SH-SY5Y (cell line): ENCODE data around the gene PHACTR3.

Source experiments
- GATA2 ChIP-seq: IDR thresholded peaks from 2 replicates; pipeline ENCODE4 v1.6.1; 2011; ENCODE audit warnings: mild to moderate bottlenecking, low read depth, low read length
- GATA3 ChIP-seq: IDR thresholded peaks from 2 replicates; pipeline ENCODE4 v1.6.1; 2011; ENCODE audit warnings: low read depth, mild to moderate bottlenecking, low read length, moderate library complexity

Gene PHACTR3

DNA sequence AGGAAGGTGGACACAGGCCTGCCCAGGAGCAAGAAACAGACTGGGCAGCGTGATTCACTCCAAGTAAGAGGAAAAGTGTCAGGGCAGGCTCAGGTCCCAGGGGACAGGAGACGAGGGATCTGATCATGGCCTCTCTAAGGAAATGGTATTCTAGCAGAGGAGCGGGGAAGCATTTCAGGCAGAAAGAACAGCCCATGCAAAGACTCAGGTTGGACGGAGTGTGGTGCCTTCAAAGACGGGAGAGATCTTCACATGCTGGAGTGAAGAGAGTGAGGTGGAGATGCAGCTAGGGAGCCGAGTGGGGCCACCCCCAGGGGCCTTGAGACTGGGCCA is 168.0 kb downstream of the PHACTR3 start:
- no peak for TF ChIP-seq GATA3
- no peak for TF ChIP-seq GATA2

DNA sequence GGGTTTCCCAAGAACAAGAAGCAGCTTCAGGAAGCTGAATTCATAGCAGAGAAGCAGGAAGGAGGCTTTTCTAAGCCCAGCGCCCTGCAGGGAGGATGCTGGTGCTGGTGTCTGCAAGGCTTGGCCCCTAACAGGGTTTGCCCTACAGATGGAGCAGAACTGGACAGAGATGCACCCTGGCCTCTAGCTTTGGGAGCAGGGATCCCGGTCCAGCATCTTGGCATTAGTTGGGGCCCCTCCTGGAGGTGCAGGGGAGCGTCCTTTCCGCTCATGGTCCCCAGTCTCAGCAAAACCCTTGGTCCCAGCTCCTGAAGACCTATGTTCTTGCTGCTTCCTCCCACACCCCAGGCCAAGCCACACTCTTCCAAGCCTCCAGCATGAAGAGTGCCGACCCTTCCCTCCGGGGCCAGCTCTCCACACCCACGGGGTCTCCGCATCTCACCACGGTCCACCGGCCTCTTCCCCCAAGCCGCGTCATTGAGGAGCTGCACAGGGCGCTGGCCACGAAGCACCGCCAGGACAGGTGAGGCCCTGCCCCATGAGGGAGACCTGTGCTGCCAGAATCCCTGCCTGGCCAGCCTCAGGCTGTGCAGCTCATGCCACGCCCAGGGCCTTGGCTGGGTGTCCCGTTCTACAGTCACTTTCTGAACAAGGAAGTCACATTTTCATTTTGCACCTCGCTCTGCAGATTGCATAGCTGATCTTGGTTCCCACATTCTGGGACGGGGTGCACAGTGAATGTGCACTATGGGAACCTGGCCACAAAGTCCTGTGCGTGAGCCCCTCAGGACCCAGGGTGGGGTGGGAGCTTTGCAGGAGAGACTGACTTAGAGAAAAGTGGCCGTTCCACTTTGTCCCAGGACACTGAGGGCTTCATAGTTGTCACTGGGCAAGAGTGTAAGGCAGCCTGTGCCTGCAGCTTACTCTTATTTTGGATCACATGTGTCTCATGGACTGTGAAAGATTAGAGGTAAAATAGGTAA is 168.9 kb downstream of the PHACTR3 start:
- TF ChIP-seq GATA3, result no peak
- no peak for TF ChIP-seq GATA2

DNA sequence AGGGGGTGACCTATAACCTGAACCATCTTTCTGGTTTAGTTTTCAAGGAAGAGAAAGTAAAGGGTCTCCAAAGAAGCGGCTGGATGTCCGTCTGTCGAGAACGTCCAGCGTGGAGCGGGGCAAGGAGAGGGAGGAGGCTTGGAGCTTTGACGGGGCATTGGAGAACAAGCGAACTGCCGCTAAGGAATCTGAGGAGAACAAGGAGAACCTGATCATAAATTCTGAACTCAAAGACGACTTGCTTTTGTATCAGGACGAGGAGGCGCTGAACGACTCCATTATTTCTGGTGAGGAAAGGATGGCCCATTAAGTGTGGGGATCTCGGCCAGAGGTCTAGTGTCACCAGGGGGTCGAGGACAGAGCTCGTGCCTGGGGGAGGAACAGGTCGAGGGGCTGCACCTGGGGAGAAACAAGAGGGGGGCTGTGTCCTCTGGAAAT is 169.9 kb downstream of the PHACTR3 start:
- TF ChIP-seq GATA2 (no peak), GATA3 (no peak)

DNA sequence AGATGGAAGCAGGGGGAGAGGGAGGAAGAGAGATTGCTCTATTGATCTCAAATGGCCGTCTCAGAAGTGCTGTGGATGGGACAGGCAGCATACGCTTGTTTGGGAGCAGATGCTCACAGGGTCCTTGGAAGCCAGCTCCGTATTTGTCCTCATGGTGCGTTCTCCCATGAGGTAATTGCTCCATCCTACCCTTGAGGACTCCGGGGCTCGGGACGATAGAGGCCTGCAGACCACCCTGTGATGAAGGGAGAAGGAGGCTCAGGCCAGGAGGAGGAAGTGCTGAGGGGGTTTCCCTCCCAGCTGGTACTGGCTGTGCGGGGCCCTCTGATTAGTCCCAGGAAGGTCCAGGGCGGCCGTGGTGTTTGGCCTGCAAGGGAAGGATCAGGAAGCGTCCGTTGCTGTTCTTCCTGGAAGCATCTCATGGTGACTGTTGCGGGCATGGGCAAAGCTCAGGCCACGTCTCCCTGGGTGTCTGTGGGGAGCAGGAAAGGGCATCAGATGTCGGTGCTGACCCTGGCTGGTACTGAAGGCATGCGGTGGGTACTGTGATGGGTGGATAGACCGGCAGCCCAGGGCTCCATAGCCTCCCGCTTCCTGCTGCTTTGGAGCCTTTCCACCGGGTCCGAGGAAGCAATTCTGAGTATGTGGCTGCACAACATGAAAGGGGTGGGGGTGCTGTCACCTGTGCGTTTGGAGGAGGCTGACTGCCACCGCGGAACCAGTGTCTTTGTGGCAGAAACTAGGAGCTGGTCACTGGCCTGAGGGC is 170.8 kb downstream of the PHACTR3 start:
- TF ChIP-seq GATA3, result no peak
- TF ChIP-seq GATA2, result no peak

DNA sequence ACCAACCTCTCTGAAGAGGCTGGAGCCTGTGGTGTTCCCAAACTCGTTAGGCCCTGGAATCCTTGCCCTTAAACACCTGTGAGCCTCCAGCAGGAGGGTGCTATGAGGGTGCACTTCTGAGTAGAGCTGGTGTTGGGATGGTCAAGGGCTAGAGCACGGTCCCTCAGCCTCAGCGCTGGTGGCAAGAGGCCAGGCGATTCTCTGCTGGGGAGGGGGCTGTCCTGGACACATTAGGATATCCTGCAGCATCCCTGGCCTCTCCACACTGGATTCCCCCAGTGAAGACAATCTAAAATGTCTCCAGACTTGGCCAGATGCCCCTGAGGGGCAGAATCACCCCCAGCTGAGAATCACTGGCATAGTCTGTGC is 171.3 kb downstream of the PHACTR3 start:
- no peak for TF ChIP-seq GATA3
- TF ChIP-seq GATA2, result no peak

DNA sequence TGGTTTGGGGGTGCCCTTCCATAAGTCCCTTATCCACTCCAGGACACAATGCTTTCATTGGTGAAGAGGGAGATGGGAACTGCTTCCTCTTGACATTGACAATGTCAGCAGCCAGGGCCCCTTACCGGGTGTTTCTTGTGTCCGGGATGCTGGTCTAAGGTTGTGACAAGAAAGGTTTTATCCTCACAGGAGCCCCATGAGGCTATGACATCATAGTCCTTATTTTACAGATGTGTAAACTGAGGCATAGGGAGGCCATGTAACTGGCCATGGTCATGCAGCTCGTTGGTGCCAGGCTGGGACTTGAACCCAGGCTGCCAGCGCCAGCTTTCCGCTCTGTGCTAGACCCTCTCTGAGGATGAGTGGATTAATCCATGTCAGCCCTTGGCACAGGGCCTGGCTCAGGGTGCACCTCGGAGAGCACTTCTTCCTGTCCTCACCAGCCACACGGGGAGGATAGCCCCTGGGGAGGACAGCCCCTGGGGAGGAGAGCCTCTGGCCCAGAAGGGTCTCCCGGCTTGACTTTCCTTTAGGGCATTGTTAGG is 171.8 kb downstream of the PHACTR3 start:
- no peak for TF ChIP-seq GATA2
- no peak for TF ChIP-seq GATA3

DNA sequence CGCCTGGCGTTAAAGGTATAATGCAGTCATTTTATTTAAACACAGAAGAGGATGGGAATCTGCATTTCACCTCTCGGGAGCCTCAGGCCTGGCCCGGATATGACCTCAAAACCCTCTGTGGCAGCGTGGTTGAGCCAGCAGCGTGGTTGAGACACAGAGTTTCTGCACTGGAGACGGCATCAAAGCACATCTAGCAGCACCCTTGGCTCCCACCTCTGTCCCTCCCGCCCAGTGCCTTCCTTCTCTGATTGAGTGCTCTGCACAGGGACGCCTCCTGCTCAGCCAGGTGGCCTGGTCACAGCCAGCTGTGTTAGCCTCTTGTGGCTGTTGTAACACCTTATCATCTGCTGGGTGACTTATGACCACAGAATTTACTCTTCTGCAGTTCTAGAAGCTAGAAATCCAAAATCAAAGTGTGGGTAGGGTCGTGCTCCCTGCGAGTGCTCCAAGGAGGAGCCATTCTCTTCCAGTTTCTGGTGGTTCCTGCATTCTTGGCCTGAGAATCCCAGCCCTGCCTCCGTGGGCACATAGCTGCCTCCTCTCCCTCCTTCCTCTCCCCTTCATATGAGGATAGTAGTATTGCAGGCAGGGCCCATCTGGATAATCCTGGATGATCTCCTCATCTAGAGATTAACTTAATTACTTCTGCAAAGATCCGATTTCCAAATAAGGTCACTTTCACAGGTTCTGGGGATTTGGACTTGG is 172.4 kb downstream of the PHACTR3 start:
- no peak for TF ChIP-seq GATA2

DNA sequence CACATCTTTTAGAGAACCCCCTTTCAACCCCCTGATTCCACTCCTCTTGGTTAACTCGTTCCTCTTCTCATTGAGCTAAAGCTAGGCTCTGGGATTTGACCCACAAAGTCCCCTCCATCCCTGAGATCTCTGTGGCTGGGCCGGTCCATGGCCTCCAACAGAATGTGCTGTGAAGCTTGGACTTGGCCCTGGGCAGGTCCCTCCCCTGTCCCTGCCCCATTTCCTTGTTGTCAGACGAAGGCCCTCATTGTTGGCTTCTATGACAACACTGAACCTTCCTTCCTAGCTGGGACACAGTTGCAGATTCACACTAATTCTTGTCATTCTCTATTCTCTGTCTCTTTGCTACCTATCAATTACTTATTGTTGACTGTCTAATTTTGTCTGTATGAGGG is 173.0 kb downstream of the PHACTR3 start:
- TF ChIP-seq GATA3 (no peak), GATA2 (no peak)

DNA sequence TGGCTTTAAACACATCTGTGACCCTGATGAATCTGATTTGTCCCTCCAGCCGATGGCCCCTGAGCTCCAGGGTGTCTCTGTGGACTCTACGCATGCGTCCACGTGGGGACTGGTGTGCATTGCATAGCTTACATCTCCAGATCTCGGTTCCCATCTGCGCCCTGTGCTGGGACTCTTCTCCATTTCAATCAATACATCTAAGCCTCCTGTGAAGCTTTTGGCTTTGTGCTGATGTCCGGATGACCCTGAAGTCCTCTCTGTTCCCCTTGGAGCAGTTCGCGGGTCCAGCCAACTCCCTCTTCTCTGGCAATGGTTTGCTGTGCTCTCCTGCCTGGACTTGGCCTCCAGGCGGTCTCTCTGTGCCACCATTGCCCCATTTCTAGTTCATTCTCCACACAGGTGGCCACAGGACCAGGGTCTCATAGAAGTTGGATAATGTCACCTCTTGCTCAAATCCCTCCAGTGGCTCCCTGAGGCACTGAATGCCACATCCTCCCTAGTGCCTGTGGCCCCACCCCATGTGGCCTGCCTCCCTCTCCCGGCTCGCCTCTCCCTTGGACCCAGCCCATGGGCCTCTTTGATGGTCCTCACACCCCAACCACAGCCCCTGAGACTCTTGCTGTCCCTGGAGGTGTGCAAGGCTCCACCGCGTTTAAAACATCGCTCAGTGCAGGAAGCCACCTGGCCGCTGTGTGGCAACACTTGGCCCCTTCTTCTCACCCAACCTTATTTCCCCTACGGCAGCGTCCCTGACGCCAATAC is 173.7 kb downstream of the PHACTR3 start:
- TF ChIP-seq GATA3 (no peak), GATA2 (no peak)

DNA sequence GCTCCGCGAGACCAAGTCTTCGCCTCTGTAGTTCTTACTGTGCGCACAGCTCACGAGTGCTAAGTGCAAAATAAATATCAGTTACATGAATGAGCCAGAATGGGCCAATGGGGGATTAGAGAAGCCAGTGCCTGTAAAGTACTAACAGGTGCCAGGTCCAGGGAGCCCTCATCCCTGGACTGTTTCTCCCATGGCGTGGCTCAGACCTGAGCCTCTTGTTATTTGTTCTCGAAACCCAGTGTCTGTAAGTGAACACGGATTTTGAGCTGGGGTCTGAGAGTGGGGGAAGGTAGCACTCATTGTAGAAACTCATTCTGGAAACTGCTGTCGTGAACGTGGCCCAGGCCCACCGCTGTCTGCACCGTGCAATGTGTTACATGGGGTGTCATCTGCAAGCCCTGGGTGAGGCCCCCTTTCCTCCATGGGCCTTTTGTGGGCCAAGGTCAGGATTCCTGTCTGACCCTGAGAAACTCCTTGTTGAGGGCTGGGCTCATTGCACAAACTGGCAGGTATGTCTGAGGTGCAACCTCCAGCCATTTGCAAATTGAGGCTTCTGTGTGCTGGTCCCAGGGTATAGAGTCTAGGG is 174.4 kb downstream of the PHACTR3 start:
- TF ChIP-seq GATA3 (no peak), GATA2 (no peak)

DNA sequence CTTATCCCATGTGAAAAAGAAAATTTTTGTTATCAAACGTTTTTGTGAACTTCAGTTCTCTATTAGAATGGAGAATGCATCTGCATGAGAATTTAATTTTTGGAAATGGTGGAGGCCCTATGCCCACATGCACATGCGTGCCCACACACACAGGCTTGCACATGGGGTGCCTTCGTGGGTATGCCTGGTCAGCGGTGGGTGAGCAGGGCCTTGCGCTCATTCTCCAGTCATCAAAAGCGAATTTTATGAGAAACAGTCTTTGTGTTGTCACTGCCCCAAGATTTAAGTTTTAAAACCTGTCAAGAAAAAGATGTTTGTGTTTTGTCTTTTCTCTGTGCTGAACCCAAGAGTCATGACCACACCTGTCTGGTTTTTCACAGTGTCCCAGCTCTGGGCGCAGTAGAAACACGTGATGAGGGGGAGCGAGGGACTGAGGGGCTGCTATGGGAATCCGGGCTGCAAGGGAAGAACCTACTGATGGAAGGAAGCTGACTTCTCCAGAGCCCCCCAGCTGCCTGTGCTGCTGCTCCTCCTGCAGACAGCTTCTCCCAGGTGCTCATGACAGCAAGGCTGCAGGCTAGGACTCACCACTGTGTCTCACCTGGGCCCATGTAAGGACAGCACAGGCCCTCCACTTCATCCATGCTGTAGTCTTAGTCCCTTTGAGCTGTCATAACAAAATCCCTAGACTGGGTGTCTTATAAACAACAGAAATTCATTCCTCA is 175.5 kb downstream of the PHACTR3 start:
- TF ChIP-seq GATA3, result no peak
- no peak for TF ChIP-seq GATA2

DNA sequence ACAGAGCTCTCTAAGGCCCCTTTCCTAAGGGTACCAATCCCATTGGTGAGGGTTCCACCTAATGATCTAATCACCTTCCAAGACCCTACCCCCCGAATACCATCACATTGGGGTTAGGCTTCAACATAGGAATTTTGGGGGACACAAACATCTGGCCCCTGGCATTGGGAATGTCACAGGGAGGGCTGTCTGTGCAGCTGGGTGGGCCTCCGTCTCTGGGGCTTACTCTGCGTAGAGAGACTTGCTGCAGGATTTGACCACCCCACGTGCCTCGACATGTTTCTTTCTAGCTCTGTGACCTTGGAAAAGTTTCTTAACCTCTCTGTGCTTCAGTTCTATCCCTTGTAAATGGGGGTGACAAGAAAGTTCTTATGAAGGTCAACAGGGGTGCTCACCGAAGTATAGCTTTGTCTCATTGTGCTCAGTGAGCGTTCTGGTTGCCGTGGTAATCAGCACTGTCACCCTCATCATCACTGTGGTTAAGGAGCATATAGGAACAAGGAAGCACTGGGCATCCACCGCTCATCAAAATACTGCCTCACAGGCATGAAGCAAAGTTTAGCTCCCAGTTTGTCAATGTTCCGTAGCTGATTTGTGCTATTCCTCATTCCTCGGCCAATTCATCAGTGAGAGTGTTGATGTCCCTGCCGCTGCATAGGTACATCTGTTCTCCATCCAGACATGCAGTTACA is 176.3 kb downstream of the PHACTR3 start:
- TF ChIP-seq GATA3, result no peak
- TF ChIP-seq GATA2, result no peak
